ENCODE measurements around the gene BATF3. TPM values are rescaled to one million over a fixed set of nuclear protein-coding genes. Genes with fewer than 3 reads are reported as not detected.

Gene BATF3
- total RNA-seq, 2 donors from 2014 or later: 3.4 TPM; not detected in 1

GRCh38 chr1:212737559-212737958 is 37.9 kb upstream of the BATF3 start:
- Histone ChIP-seq H3K27ac (no peak overlapping the region), H3K9me3 (peaks cover 0 to 3% (median 0%) of the 10 kb centered on the region in 3 donors), H3K4me3 (no peak overlapping the region), H3K4me1 (no peaks in the 10 kb centered on the region), H3K27me3 (no peaks in the 10 kb centered on the region), H3K36me3 (replicated peaks in 1 of 2; ENCODE audit: insufficient read depth in 1 of 2, low read depth in 2 of 2) (no peaks in the 10 kb centered on the region)
- no peak for ATAC-seq
- intact Hi-C loops (cut with DNase I): no loop called here
- DNase-seq: no peak
- TF ChIP-seq POLR2A (IDR thresholded peaks at IDR 0.05) (no peak), CTCF (IDR thresholded peaks at IDR 0.05) (no peak)

- DNase-seq (no peak), ATAC-seq (no peak)
- no peaks in the 10 kb centered on the region for H3K4me1 ChIP-seq
- WGBS, 2 donors: 96 to 100% methylated on average over 8 of the region's 8 CpGs
- intact Hi-C loops (cut with DNase I): no loop called here
- no peak for TF ChIP-seq POLR2A (IDR thresholded peaks at IDR 0.05)
- no peak for TF ChIP-seq CTCF (IDR thresholded peaks at IDR 0.05)
- H3K9me3 ChIP-seq: no peaks in the 10 kb centered on the region
- no peak overlapping the region for H3K27ac ChIP-seq
- H3K27me3 ChIP-seq: no peaks in the 10 kb centered on the region
- H3K36me3 ChIP-seq (replicated peaks in 1 of 2; ENCODE audit: insufficient read depth in 1 of 2, low read depth in 2 of 2): no peaks in the 10 kb centered on the region
- H3K4me3 ChIP-seq: no peak overlapping the region
Measured at GRCh38 chr1:212733109-212733508, 33.5 kb upstream of the BATF3 start.

- Histone ChIP-seq H3K27me3 (no peaks in the 10 kb centered on the region), H3K4me3 (no peak overlapping the region), H3K27ac (no peak overlapping the region), H3K36me3 (replicated peaks in 1 of 2; ENCODE audit: insufficient read depth in 1 of 2, low read depth in 2 of 2) (no peaks in the 10 kb centered on the region), H3K4me1 (no peaks in the 10 kb centered on the region), H3K9me3 (no peaks in the 10 kb centered on the region)
- no peak for TF ChIP-seq POLR2A (IDR thresholded peaks at IDR 0.05)
- TF ChIP-seq CTCF (IDR thresholded peaks at IDR 0.05): no peak
- WGBS, 2 donors: 86 to 94% methylated on average over 1 of the region's 1 CpG
- ATAC-seq (no peak), DNase-seq (no peak)
- intact Hi-C loops (cut with DNase I): no loop called here
Measured at GRCh38 chr1:212731630-212732029, 32.0 kb upstream of the BATF3 start.

DNA sequence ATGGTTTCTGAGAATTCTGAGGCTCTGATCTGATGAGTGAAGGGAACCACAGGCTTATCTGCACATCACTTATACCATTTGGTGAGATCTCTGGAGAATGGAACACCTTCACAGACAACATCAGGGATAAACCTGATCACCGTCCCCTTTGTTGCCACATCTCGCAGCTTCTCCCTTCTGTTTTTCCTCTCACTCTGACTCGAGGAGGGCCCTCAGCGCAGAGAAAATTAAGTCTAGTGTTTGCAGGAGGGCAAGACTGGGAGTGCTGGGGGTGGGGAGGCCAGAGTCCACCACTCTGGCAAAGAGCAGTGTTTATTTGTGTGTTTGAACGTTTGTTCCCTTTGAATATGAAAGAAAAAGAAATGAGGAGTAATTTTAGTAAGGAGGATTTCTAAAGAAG is 29.0 kb upstream of the BATF3 start:
- DNase-seq (no peak), ATAC-seq (no peak)

More for the DNA sequence above, 29.0 kb upstream of the BATF3 start:
- intact Hi-C loops (cut with DNase I): no loop called here
- Histone ChIP-seq H3K9me3 (no peaks in the 10 kb centered on the region), H3K4me1 (no peaks in the 10 kb centered on the region), H3K27me3 (no peaks in the 10 kb centered on the region), H3K4me3 (no peak overlapping the region), H3K36me3 (replicated peaks in 1 of 2; ENCODE audit: insufficient read depth in 1 of 2, low read depth in 2 of 2) (no peaks in the 10 kb centered on the region), H3K27ac (no peak overlapping the region)
- WGBS, 2 donors: 70 to 73% methylated on average over 5 of the region's 5 CpGs
- TF ChIP-seq POLR2A (IDR thresholded peaks at IDR 0.05) (no peak), CTCF (IDR thresholded peaks at IDR 0.05) (no peak)
